ENCODE results near the gene IL12A.

DNA sequence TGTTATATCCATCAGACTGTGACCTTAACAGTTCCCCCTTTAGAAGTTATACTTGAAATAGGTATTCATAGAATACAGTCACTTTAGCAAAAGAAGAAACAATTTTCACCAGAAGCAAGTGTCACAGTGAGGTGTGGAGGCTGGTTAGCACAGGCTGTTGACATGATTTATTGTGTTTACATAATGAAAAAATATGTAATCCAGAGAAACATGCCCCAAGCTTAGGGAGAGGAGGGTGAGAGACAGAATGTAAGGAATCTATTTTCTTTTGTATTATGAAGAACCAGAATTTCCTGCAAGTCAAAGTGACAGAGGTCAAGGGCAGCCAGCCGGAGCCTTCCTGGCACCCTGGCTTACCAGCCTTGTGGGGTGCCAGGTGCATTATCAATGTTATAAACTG lies 4.0 kb downstream of the IL12A start:
- TF ChIP-seq, protein P1, sequence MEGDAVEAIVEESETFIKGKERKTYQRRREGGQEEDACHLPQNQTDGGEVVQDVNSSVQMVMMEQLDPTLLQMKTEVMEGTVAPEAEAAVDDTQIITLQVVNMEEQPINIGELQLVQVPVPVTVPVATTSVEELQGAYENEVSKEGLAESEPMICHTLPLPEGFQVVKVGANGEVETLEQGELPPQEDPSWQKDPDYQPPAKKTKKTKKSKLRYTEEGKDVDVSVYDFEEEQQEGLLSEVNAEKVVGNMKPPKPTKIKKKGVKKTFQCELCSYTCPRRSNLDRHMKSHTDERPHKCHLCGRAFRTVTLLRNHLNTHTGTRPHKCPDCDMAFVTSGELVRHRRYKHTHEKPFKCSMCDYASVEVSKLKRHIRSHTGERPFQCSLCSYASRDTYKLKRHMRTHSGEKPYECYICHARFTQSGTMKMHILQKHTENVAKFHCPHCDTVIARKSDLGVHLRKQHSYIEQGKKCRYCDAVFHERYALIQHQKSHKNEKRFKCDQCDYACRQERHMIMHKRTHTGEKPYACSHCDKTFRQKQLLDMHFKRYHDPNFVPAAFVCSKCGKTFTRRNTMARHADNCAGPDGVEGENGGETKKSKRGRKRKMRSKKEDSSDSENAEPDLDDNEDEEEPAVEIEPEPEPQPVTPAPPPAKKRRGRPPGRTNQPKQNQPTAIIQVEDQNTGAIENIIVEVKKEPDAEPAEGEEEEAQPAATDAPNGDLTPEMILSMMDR (IDR thresholded peaks at IDR 0.05 in 4 of 5, conservative IDR thresholded peaks at IDR 0.05 in 1 of 5) = no peak
- no peak for TF ChIP-seq POLR2A (IDR thresholded peaks at IDR 0.05)

All from gastrocnemius medialis (tissue), 4 donors.